M059J (cell line): ENCODE measurements around the gene KCTD19. TPM values are rescaled to one million over a fixed set of nuclear protein-coding genes. Genes with fewer than 3 reads are reported as not detected.

Source experiments
- DNase-seq: peaks from one replicate; pipeline ENCODE4 v3.0.0-alpha.2; 2012; ENCODE audit warnings: low read depth
- total RNA-seq: library from RNA; depleted of rRNA; stranded (reverse); fragments of >200 nt; shearing (Covaris generic); gene quantifications from 2 replicates; pipeline ENCODE4 v1.2.3, GENCODE V29; 2014

The KCTD19 gene
- total RNA-seq, 1 experiment from 2014 or later, result 0.84 TPM

- peak; percentile 72 for DNase-seq
Measured at GRCh38 chr16:67260426-67261063, 66.0 kb downstream of the KCTD19 start.

- no peak for DNase-seq
Measured at GRCh38 chr16:67259705-67260104, 66.8 kb downstream of the KCTD19 start.

GRCh38 chr16:67258161-67258835, 68.2 kb downstream of the KCTD19 start:
- DNase-seq, result no peak

- no peak for DNase-seq
Measured at GRCh38 chr16:67257486-67258160, 68.9 kb downstream of the KCTD19 start.

GRCh38 chr16:67256701-67257230, 69.8 kb downstream of the KCTD19 start:
- no peak for DNase-seq

- DNase-seq, result no peak
Measured at GRCh38 chr16:67255553-67256221, 70.9 kb downstream of the KCTD19 start.

GRCh38 chr16:67254801-67255552, 71.6 kb downstream of the KCTD19 start:
- DNase-seq, result no peak

GRCh38 chr16:67252609-67253497, 73.7 kb downstream of the KCTD19 start:
- no peak for DNase-seq

- no peak for DNase-seq
Measured at GRCh38 chr16:67250045-67250327, 76.6 kb downstream of the KCTD19 start.

GRCh38 chr16:67249178-67250044, 77.1 kb downstream of the KCTD19 start:
- DNase-seq, result no peak

GRCh38 chr16:67248401-67249177, 78.0 kb downstream of the KCTD19 start, which contains the start of gene SLC9A5:
Gene SLC9A5, plus strand, starts transcription at chr16:67248979. Its CDS starts 36 bp downstream, at chr16:67249015.
- no peak for DNase-seq

GRCh38 chr16:67248073-67248400, 78.5 kb downstream of the KCTD19 start:
- DNase-seq, result no peak

GRCh38 chr16:67247192-67248072, 79.1 kb downstream of the KCTD19 start, which contains the start of gene FHOD1:
Gene FHOD1, minus strand, starts transcription at chr16:67247481. Its CDS starts 71 bp downstream, at chr16:67247410.
- DNase-seq, result peak; percentile 96

- no peak for DNase-seq
Measured at GRCh38 chr16:67246756-67247191, 79.8 kb downstream of the KCTD19 start.

- DNase-seq, result peak; percentile 85
Measured at GRCh38 chr16:67246081-67246755, 80.3 kb downstream of the KCTD19 start.

GRCh38 chr16:67245674-67246080, 80.9 kb downstream of the KCTD19 start:
- DNase-seq, result no peak

- DNase-seq, result no peak
Measured at GRCh38 chr16:67245186-67245585, 81.4 kb downstream of the KCTD19 start.
